Hepatocyte (in vitro differentiated cells): ENCODE measurements around the gene BIK. TPM values are rescaled to one million over a fixed set of nuclear protein-coding genes. Genes with fewer than 3 reads are reported as not detected.

Experiments used
- DNase-seq: peaks from one replicate; pipeline ENCODE4 v3.0.0-alpha.2; 2016; ENCODE audit warnings: low spot score
- H2AFZ ChIP-seq: fragments of 200-600 bp; sonication (generic); 2 replicates; pipeline ENCODE4 v1.6.0; 2016; ENCODE audit warnings: antibody characterized with exemption, mild to moderate bottlenecking
- H3K27ac ChIP-seq: fragments of 200-600 bp; sonication (generic); 2 replicates; pipeline ENCODE4 v1.5.1; 2016; ENCODE audit warnings: mild to moderate bottlenecking
- H3K27me3 ChIP-seq: fragments of 200-600 bp; sonication (generic); 2 replicates; pipeline ENCODE4 v1.6.1; 2016
- H3K36me3 ChIP-seq: fragments of 200-600 bp; sonication (generic); replicated peaks from 2 replicates; pipeline ENCODE4 v1.5.1; 2016; ENCODE audit warnings: low read depth; ENCODE audit not compliant: insufficient read depth
- H3K4me1 ChIP-seq: fragments of 200-600 bp; sonication (generic); 2 replicates; pipeline ENCODE4 v1.5.1; 2016; ENCODE audit warnings: mild to moderate bottlenecking, moderate library complexity; ENCODE audit not compliant: insufficient read depth
- H3K4me2 ChIP-seq: fragments of 200-600 bp; sonication (generic); 2 replicates; pipeline ENCODE4 v1.6.0; 2016
- H3K4me3 ChIP-seq: fragments of 200-600 bp; sonication (generic); 2 replicates; pipeline ENCODE4 v1.5.1; 2016; ENCODE audit warnings: mild to moderate bottlenecking
- H3K79me2 ChIP-seq: fragments of 200-600 bp; sonication (generic); 2 replicates; pipeline ENCODE4 v1.6.0; 2017; ENCODE audit warnings: mild to moderate bottlenecking
- H3K9me2 ChIP-seq: fragments of 200-600 bp; sonication (generic); replicated peaks from 2 replicates; pipeline ENCODE4 v1.6.0; 2017; ENCODE audit warnings: mild to moderate bottlenecking; ENCODE audit not compliant: insufficient read depth
- H3K9me3 ChIP-seq: fragments of 200-600 bp; sonication (generic); 2 replicates; pipeline ENCODE4 v1.5.1; 2016; ENCODE audit warnings: low read depth, mild to moderate bottlenecking
- H4K20me1 ChIP-seq: fragments of 200-600 bp; sonication (generic); 2 replicates; pipeline ENCODE4 v1.6.0; 2016; ENCODE audit warnings: mild to moderate bottlenecking; ENCODE audit not compliant: insufficient read depth, poor library complexity, severe bottlenecking
- EZH2 ChIP-seq: fragments of 200-600 bp; sonication (generic); IDR thresholded peaks from 2 replicates; pipeline ENCODE4 v1.6.1; 2016; ENCODE audit warnings: antibody characterized with exemption, mild to moderate bottlenecking, borderline replicate concordance
- EZH2phosphoT487 ChIP-seq: fragments of 200-600 bp; sonication (generic); IDR thresholded peaks from one replicate; pipeline ENCODE4 v1.6.1; 2018; ENCODE audit warnings: antibody characterized with exemption, mild to moderate bottlenecking, low read depth, moderate library complexity; ENCODE audit not compliant: unreplicated experiment, severe bottlenecking
- WGBS: methylation state at CpG from one replicate; pipeline ENCODE4 v1.1.6; 2016; ENCODE audit warnings: low lambda C conversion rate; ENCODE audit errors: missing lambda C conversion rate; 5-methylcytosine and 5-hydroxymethylcytosine counted together
- polyA plus RNA-seq: library from polyadenylated mRNA; unstranded; fragments of >200 nt; fragmentation: Nextera tagmentation; extraction: Ambion mirVana; gene quantifications from 2 replicates; pipeline ENCODE4 v1.2.1, GENCODE V29; 2016
- total RNA-seq: library from RNA; depleted of rRNA; stranded (reverse); fragments of >200 nt; gene quantifications from 2 replicates; pipeline ENCODE4 v1.2.3, GENCODE V29; 2014
- TF ChIP-seq, protein P1 (sequence below): fragments of 200-600 bp; sonication (generic); IDR thresholded peaks from 2 replicates; pipeline ENCODE4 v1.5.1; 2016; ENCODE audit warnings: antibody characterized with exemption, mild to moderate bottlenecking; ENCODE audit not compliant: poor library complexity

The BIK gene
- total and polyA plus RNA-seq, 2 experiments from 2014 or later: 10.6 to 15.5 TPM

DNA sequence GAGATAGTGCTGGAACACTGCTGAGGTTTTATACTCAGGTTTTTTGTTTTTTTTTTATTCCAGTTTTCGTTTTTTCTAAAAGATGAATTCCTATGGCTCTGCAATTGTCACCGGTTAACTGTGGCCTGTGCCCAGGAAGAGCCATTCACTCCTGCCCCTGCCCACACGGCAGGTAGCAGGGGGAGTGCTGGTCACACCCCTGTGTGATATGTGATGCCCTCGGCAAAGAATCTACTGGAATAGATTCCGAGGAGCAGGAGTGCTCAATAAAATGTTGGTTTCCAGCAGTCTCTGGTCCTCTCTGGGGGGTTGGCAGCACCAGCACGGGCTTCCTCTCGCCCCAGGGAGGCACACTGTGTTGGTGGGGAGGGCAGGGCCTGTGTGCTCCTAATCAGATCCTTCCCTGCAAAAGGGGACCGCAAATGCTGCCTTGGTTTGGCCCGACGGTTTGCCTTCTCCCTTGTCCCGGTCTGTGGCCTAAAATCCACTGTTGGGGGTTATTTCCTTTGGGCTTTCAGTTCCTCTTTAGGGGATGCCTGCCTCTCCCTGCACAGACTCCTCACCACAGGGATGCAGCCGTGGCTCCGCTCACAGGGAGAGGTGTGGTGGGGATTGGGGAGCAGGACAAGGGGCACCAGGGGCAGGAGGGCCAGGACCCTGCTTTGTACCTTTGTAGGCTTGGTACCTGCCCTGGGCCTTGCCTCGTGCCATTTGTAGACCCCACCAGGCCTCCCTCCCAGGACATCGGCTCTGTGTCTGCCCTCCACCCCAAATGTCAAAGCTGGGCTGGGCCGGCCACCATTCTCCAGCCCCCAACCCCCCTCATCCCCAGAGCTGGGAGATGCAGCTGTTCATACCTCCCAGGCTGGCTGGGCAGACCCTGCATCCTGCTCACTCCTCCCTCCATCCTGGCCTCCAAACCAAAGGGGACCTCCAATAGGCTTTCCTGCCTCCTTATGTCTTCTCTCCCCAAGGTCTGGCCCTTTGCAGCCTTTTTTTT lies 19.2 kb downstream of the BIK start:
- TF ChIP-seq EZH2phosphoT487 (no peak), EZH2 (no peak)
- TF ChIP-seq, protein P1, sequence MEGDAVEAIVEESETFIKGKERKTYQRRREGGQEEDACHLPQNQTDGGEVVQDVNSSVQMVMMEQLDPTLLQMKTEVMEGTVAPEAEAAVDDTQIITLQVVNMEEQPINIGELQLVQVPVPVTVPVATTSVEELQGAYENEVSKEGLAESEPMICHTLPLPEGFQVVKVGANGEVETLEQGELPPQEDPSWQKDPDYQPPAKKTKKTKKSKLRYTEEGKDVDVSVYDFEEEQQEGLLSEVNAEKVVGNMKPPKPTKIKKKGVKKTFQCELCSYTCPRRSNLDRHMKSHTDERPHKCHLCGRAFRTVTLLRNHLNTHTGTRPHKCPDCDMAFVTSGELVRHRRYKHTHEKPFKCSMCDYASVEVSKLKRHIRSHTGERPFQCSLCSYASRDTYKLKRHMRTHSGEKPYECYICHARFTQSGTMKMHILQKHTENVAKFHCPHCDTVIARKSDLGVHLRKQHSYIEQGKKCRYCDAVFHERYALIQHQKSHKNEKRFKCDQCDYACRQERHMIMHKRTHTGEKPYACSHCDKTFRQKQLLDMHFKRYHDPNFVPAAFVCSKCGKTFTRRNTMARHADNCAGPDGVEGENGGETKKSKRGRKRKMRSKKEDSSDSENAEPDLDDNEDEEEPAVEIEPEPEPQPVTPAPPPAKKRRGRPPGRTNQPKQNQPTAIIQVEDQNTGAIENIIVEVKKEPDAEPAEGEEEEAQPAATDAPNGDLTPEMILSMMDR: no peak
- peak overlapping the region; percentile 41 for H3K4me2 ChIP-seq
- H3K36me3 ChIP-seq: no peaks in the 10 kb centered on the region

DNA sequence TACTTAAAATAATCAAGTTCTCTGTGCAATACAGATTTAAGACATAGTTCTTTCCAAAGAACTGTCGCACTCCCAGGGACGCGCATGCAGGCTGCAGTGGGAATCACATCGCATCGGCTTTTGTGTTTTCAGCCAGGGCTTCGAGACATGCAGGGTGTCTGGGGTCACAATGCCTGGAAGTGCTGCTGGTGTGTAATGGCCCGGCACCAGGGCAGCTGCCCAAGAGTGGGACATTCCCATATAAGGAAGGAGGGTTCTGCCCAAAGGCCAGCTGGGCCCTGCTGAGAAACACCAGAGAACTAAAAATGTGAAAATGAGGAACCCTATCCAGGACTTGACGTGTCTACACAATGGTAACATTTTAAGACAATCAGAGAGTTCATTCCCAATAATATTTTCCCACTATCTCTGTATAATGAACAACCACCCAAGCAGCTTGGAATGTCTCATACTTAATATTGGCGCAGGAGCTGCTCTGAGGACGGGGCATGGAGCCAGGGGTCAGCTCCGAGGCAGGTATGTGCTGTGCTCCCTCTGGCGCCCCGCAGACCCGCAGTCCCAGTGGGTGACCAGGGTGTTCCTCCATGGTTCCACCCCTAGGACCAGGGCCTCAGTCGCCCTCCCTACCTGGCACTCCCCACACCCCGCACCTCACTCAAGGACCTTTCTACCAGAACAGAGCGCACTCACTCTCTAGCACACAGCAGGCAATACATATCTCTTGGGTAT lies 21.4 kb downstream of the BIK start:
- H3K27me3 ChIP-seq: no peaks in the 10 kb centered on the region
- TF ChIP-seq, protein P1: no peak
- TF ChIP-seq EZH2phosphoT487 (no peak), EZH2 (no peak)
- WGBS: 97% methylated on average over 17 of the region's 17 CpGs

More for the DNA sequence above, 19.2 kb downstream of the BIK start:
- peaks cover 42% of the 10 kb centered on the region for H3K4me1 ChIP-seq
- no peak overlapping the region for H3K4me3 ChIP-seq
- peak overlapping the region; percentile 94 for H3K27ac ChIP-seq
- H3K9me3 ChIP-seq: no peaks in the 10 kb centered on the region
- H3K9me2 ChIP-seq: no peaks in the 10 kb centered on the region
- no peaks in the 10 kb centered on the region for H3K79me2 ChIP-seq
- H3K27me3 ChIP-seq: no peaks in the 10 kb centered on the region
- DNase-seq: no peak
- no peaks in the 10 kb centered on the region for H4K20me1 ChIP-seq
- 75% methylated on average over 16 of the region's 16 CpGs for WGBS
- H2AFZ ChIP-seq: no peak overlapping the region

DNA sequence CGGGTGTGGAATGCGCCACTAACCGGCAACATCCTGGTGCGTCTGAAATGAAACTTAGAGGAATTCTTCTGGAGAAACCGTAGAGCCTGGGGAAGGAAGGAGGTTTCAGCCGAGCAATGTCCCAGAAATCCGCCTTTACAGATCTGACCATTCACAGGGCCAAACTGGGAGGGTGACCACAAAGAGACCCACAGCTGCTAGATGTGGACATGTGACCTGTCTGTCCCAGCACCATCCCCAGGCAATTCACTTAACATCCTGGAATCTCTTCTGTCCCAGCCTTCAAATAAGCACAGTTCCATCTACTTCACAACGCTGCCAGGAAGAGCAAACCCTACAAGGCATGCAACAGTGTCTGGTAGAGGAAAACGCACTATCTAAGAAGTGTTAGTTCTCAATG lies 22.9 kb downstream of the BIK start:
- H3K4me2 ChIP-seq: no peak overlapping the region
- no peaks in the 10 kb centered on the region for H4K20me1 ChIP-seq
- no peaks in the 10 kb centered on the region for H3K9me2 ChIP-seq
- H3K9me3 ChIP-seq: no peaks in the 10 kb centered on the region
- TF ChIP-seq, protein P1: no peak
- no peak for TF ChIP-seq EZH2phosphoT487
- no peak for TF ChIP-seq EZH2
- no peaks in the 10 kb centered on the region for H3K79me2 ChIP-seq
- H3K27me3 ChIP-seq: no peaks in the 10 kb centered on the region
- no peak overlapping the region for H3K27ac ChIP-seq
- no peaks in the 10 kb centered on the region for H3K36me3 ChIP-seq
- H2AFZ ChIP-seq: no peak overlapping the region
- WGBS: 90% methylated on average over 9 of the region's 9 CpGs
- no peak overlapping the region for H3K4me3 ChIP-seq
- DNase-seq: no peak
- H3K4me1 ChIP-seq: peaks cover 15% of the 10 kb centered on the region

More for the DNA sequence above, 21.4 kb downstream of the BIK start:
- peaks cover 28% of the 10 kb centered on the region for H3K4me1 ChIP-seq
- DNase-seq: no peak
- H2AFZ ChIP-seq: no peak overlapping the region
- no peaks in the 10 kb centered on the region for H4K20me1 ChIP-seq
- no peaks in the 10 kb centered on the region for H3K9me2 ChIP-seq
- H3K36me3 ChIP-seq: no peaks in the 10 kb centered on the region
- no peak overlapping the region for H3K4me3 ChIP-seq
- no peak overlapping the region for H3K27ac ChIP-seq
- H3K4me2 ChIP-seq: no peak overlapping the region
- no peaks in the 10 kb centered on the region for H3K79me2 ChIP-seq
- H3K9me3 ChIP-seq: no peaks in the 10 kb centered on the region
